ENCODE measurements around the gene KDM1B.

Gene KDM1B

GRCh38 chr6:18265787-18266522, 110.7 kb downstream of the KDM1B start:
- FAIRE-seq: no peak

- no peak for FAIRE-seq
Observed at GRCh38 chr6:18266523-18266912, 111.3 kb downstream of the KDM1B start.

DNA sequence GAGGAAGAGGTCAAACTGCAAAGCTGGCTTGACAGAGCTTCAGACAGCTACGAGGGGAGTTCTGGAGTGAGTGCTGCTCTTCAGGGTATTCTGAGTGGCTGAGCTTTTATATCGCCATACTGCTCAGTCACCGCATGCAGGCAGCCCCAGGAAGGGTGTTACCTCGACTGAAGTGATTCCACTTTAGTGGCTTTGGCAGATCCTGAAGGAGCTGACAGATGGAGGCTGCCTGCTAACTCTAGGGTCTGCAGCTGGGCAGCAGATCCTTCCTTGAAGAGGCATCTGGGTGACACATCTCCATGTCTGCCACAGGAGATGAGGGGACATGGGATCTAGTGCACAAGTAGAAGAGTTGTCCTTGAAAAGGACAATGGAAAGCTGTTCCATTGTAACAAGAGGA, 112.8 kb downstream of the KDM1B start:
- FAIRE-seq: no peak

GRCh38 chr6:18269253-18269652, 114.0 kb downstream of the KDM1B start:
- no peak for FAIRE-seq

DNA sequence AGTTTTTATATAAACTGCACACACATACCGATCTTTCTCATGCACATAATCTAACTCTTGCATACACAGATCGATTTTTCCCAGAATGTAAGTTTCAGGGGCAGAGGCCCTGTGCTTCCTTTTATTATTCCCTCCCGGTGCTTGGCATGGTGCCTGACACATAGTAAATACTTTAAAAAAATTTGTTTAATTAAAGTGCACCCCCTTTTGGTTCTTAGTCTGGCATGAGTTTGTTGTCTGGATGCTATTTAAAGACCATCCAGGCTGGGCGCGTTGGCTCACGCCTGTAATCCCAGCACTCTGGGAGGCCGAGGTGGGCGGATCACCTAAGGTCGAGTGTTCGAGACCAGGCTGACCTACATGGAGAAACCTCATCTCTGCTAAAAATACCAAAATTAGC, 114.5 kb downstream of the KDM1B start:
- FAIRE-seq: no peak

GRCh38 chr6:18270216-18270615, 115.0 kb downstream of the KDM1B start:
- no peak for FAIRE-seq

Data from TTC549 (cell line).